NOMO-1 (cell line): ENCODE results near the gene EEF2KMT.
"Not testable (repeated sequence)": the region's sequence is repeated elsewhere in the genome, so short reads cannot be mapped to it uniquely, and the experiment has no call there.

ENCODE experiments used
- DNase-seq, 2 experiments: peaks; one replicate each; lab custom pipeline; 2025; ENCODE audit not compliant: unreplicated experiment in 2 of 2; lab: John Stamatoyannopoulos, UW

Gene EEF2KMT

DNA sequence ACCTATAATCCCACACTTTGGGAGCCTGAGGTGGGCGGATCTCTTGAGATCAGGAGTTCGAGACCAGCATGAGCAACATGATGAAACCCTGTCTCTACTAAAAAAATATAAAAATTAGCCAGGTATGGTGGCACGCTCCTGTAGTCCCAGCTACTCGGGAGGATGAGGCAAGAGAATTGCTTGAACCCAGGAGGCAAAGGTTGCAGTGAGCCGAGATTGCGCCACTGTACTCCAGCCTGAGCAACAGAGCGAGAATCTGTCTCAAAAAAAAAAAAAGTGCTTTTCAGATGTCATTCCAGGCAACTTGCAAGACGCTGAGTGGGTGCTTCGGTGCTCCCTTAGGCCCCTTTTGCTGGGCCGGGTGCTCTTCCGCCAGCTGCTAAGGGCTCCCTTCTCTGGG, 53.0 kb downstream of the EEF2KMT start:
- not testable (repeated sequence) for DNase-seq

DNA sequence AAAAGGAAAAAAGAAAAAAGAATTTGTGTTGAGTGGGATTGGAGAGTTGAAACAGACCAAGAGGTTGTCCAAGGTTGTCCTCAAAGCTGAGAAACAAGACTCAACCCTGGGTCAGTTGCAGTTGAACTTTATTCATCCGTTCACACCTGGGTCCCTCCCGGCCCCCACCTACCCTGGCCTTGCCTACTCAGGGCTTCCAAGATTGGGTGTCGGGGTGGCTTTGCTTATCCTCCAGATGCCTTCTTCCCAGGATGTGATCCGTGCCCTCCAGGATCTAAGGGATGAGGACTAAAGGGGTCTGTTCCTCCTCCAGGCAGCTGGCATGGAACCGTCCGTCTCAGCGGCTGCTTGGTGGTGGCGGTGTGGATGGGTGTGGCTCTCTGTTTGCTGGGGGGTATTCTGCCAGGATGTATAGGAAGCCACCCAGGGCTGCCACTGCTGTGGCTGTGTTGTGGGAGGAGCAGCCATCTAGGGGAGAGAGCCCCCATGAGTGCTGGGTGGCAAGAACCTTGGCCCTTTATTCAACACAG, 53.5 kb downstream of the EEF2KMT start:
- no peak for DNase-seq

DNA sequence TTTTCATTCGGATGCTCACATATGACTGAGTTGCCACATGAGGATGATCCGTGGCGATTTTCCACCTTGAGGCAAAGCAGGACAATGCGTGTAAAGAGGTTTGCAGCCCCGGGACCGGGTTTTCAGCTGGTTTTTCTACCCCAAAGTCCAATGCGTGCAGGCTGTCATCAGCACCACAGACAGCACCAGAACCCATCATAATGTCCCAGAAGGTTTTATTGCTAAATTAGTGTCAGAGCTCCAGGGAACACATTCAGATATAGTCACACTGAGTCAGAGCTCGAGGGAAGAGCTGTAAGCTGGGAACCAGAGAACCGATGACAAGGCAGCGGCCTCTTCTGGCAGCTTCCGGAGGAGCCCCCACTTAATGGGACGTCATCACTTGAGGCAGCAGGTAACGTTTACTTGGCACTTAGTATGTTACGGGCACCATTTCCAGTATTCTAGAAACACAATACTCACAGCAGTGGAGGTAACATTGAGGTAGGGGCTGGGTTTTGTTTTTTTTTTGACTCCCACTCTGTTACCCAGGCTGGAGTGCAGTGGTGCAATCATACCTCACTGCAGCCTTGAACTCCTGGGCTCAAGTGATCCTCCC, 54.9 kb downstream of the EEF2KMT start:
- no peak for DNase-seq

GRCh38 chr16:5041600-5042133, 55.9 kb downstream of the EEF2KMT start:
- DNase-seq = no peak

DNA sequence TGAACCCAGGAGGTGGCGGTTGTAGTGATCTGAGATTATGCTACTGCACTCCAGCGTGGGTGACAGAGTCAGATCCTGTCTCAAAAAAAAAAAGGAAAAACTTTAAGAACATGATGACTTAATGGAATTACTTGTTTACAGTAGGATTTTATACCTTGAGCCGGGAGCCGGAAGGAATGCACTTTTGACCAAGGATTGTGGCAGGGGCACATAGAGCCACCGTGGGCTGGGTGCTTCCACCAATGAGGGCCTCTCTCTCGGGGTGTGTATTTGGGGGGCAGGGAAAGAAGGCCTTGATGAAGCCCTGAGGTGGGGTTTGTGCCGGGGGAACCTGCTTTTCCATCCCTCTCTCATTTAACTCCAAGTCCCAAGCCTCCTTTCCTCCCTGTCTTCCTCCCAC, 57.1 kb downstream of the EEF2KMT start:
- DNase-seq = no peak

DNA sequence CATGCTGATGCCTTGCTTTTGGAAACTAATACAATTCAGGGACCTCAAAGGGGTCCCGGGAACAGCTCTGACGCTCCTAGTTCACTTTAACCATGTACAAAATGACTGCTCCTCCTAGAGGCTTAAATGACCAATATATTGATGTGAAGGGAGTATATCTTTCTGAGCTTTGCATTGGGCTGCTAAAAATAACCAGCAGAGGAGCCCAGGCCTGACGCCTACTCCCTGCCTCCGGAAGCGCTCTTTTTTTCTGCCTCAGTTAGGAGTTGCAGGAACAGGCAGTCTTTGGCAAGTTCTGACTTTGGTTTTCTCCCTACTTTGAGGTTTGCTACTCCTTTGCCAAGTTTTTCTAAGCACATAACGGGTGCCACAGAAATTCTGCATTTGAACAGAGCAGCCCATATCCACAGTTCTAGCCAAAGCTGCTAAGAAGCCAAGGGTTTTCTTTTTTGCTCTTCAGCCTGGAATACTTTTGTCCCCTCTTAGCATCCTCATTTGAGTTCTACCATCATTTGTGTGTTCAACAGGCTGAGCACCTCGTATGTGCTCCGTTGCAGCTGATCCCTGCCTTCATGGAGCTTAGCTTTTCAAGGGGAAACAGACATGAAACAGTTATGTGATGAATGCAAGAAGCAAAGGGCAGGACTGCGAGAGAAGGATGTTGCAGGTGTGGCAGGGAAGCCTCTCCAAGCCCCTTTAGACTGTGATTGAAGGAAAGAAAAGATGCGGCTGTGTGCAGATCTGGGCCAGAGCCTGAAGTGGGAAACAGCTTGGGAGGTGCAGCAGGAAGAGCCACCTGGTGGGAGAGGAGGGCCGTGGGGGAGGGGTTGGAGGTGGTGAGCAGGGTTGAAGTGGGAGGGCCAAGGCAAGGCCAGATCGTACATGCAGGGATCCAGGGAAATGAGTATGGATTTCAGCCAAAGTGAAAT, 61.1 kb downstream of the EEF2KMT start:
- DNase-seq = no peak

DNA sequence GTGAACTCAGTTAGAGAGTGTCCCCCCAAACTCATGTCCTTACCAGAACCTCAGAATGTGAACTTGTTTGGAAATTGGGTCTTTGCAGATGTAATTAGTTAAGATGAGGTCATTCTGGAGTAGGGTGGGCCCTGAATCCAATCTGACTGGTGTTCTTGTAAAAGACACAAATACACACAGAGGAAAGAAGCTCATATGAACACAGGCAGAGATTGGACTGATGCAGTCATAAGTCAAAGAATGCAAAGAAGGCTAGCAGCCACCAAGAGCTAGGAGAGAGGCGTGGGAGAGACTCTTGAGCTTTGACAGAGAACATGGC, 61.7 kb downstream of the EEF2KMT start:
- DNase-seq = no peak
